Stimulated activated CD4-positive, alpha-beta T cell treated with anti-CD3 and anti-CD28 coated beads, Interleukin-12 subunit alpha, Interleukin-12 subunit beta, amount 100 ng/mL, for 48 hours (primary cell): Measurements from ENCODE around the gene CTAG1A.
"Not testable (repeated sequence)": the region's sequence is repeated elsewhere in the genome, so short reads cannot be mapped to it uniquely, and the experiment has no call there.

ENCODE experiments used
- DNase-seq, 3 donors: peaks; one replicate each; pipeline ENCODE4 v3.0.0-alpha.2; 2020; ENCODE audit warnings: low read depth in 2 of 3, low spot score in 1 of 3

The CTAG1A gene

DNA sequence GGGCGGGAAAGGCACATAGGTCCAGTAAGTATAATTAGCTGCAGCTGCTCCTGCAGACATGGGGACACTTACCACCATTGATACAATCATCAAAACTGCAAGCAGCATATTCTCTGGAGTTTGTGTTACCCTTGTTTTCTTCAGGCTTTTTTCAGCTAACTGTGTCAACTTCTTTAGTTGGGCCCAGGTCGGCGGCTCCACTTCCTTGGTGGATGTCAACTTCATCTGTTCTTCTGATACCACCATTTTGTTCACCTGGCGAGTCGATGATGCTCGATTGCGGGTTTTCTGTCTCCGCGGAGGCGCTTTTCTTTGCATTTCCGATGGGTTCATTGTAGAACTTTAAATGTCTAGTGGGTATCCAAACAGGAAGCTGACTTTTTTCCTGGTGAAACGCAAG lies 26.2 kb downstream of the CTAG1A start:
- not testable (repeated sequence) for DNase-seq

DNA sequence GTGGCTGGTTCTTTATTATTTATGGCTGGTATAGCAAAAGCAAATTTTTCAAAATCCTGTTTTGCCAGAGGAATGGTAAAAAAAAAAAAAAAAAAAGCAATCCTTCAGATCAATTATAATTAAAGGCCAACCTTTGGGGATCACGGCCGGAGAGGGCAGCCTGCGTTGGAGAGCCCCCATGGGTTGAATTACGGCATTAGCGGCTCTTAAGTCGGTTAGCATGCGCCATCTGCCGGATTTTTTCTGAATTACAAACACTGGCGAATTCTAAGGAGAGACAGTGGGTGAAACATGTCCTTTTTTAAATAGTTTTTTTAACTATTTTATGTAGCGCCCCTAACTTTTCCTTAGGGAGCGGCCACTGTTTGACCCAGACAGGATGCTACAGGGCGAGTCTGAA lies 28.7 kb downstream of the CTAG1A start:
- DNase-seq, result not testable (repeated sequence)

DNA sequence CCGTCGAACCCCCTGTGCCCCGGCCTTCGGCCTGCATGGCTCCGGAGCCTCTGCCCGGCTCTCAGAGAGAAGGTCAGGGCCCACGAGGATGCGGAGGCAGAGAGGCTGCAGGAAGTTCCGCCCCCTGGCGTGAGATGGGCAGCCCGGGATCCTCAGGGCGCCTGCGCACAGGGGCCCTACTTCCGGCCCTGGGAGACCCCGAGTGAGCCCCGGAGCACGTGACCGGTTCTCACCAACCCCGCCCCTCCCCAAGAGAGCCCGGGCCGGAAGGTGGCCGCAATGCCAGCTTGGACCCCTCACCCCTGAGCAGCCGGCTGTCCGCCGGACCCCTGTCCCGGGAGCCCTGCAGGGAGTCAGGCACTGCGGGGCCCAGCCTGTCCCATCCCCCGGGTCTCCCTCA lies 34.2 kb downstream of the CTAG1A start, which contains the start of gene CTAG1B:
CTAG1B (minus strand) TSS at position 101 of the 400 bp plus-strand sequence; CDS start at position 37, 64 bp downstream.
- not testable (repeated sequence) for DNase-seq

DNA sequence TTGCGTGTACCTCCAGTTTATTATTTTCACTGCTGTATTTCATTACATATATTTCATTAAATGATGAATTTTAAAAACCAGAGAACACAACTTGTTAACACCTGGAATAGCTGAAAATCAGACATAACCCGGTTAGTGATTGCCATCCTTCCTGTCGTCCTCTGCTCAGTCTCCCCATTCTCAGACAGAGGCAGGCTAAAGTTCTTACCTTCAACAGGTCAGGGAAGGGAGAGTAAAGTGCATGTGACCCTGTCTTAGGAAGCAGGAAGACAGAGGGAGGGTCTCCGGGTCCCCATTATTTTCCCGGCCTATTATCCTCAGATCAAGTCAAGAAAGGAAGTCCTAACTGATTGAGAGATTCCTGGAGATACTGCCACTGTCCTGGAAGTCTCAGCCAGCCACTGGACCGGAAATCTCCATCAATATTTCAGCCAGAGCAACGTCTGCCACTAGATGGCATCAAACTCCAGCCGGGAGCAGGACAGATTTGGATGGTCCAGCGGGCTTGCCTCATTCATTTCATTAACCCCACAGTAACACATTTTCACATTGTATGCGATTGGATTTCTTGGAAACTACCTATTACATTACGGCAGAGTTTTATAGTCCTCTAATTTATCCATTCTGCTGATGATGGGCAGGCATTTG lies 36.0 kb downstream of the CTAG1A start:
- not testable (repeated sequence) for DNase-seq

DNA sequence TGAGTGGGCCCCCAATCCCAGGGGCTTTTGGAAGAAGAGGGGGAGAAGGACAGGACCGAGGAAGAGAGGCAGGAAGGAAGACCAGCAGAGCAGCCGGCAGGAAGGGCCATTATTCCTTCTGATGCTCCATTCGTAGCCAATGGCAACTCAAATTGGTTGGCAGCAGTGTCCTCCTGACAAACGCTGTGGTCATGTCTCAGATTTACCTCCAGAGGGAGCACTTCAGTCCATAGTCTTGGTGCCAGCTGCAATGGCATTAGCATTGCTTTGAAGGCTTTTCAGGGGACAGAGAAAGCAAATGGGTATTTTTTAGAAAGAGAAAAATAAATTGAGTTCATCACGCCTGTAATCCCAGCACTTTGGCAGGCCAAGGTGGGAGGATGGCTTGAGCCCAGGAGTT lies 44.0 kb downstream of the CTAG1A start:
- not testable (repeated sequence) for DNase-seq

DNA sequence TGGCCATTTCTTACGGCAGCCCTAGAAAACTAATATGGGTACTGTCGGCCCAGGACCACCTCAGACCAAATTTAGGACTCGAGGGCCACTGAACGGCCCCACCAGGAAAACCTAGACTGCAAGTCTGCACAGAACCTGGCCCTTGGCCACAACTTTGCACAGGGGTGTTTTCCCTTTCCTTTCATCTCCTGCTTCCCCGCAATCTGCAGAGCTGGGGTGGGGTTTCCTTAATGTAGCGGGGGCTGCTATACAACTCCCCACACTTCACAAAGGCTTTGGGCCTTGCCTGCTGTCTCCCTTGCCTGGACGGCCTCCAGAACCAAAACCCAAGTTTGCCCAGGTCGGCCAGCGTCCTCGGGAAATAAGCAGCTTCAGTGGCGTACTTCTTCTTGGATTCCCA lies 46.0 kb downstream of the CTAG1A start:
- DNase-seq, result not testable (repeated sequence)

DNA sequence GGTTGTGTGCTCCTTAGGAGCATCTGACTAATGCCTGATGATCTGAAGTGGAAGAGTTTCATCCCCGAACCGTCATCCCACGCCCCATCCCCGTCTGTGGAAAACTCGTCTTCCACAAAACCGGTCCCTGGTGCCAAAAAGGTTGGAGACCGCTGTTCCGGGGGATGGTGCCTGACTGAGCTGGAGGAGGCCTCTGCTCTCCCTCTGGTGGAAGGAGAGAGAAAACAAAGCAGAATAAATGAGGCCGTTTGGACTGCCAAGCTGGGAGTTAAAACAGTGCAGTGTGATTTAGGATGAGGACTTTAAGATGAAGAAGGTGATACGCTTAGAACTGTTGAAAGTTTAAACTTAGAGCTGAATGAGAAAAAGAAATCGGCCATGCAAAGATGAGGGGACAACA lies 48.7 kb downstream of the CTAG1A start:
- DNase-seq, result not testable (repeated sequence)
